Body of pancreas (tissue), 4 donors: ENCODE results near the gene TMEM130. TPM values are rescaled to one million over a fixed set of nuclear protein-coding genes. Genes with fewer than 3 reads are reported as not detected.

Experiments used
- ATAC-seq: fragments of 150-250 bp; one replicate; pipeline ENCODE4 v1.9.1; 2016
- DNase-seq, 4 donors: peaks; one replicate each; pipeline ENCODE4 v3.0.0-alpha.2; 2019
- H3K27ac ChIP-seq, 4 donors: fragments of 200-600 bp; sonication (generic); 1 replicate in 3 of 4; 2 replicates in 1 of 4; pipeline versions ENCODE4 v1.5.1 to v1.6.1; 2016 to 2019; ENCODE audit warnings: mild to moderate bottlenecking in 1 of 4, mixed read lengths in 1 of 4, moderate library complexity in 1 of 4
- H3K27me3 ChIP-seq, 2 donors: fragments of 200-600 bp; sonication (generic); one replicate each; pipeline ENCODE4 v1.6.0; 2016; ENCODE audit warnings: mild to moderate bottlenecking in 1 of 2
- H3K36me3 ChIP-seq, 2 donors: fragments of 200-600 bp; sonication (generic); replicated peaks in 1 of 2; 2 replicates each; pipeline ENCODE4 v1.5.1; 2016; ENCODE audit warnings: low read depth in 2 of 2; ENCODE audit not compliant: insufficient read depth in 1 of 2
- H3K4me1 ChIP-seq: fragments of 200-600 bp; sonication (generic); one replicate; pipeline ENCODE4 v1.6.0; 2016
- H3K4me3 ChIP-seq, 2 donors: fragments of 200-600 bp; sonication (generic); 1 replicate in 1 of 2; 2 replicates in 1 of 2; pipeline ENCODE4 v1.5.1; 2016 to 2019
- H3K9me3 ChIP-seq, 3 donors: fragments of 200-600 bp; sonication (generic); 1 replicate in 2 of 3; 2 replicates in 1 of 3; pipeline ENCODE4 v1.5.1; 2016
- POLR2A ChIP-seq, 3 donors: fragments of 450-650 bp; IDR thresholded peaks; one replicate each; pipeline ENCODE4 v1.6.1; 2016; ENCODE audit warnings: antibody characterized with exemption in 3 of 3, mild to moderate bottlenecking in 2 of 3
- WGBS, 2 donors: methylation state at CpG; one replicate each; pipeline ENCODE4 v1.1.5; 2017; 5-methylcytosine and 5-hydroxymethylcytosine counted together
- intact Hi-C: fragments of 100-400 bp; cut with DNase I; formaldehyde crosslinking; loops from one replicate; pipeline ENCODE4 v1.15.1; 2023
- total RNA-seq, 2 donors: library from RNA; depleted of rRNA; stranded (reverse); fragments of >200 nt; gene quantifications; one replicate each; pipeline ENCODE4 v1.1.0, GENCODE V29; 2016
- TF ChIP-seq, protein P1 (sequence below), 7 experiments: fragments of 450-650 bp in 4 of 7; fragments of 200-600 bp in 3 of 7; sonication (generic) in 3 of 7; IDR thresholded peaks; one replicate each; pipeline ENCODE4 v1.5.1; 2016 to 2019; ENCODE audit warnings: antibody characterized with exemption in 7 of 7

The TMEM130 gene
- total RNA-seq, 2 donors from 2014 or later, result 0.52 to 0.66 TPM

- no peaks in the 10 kb centered on the region for H3K4me1 ChIP-seq
- no peaks in the 10 kb centered on the region for H3K36me3 ChIP-seq
- no peaks in the 10 kb centered on the region for H3K27me3 ChIP-seq
- no peaks in the 10 kb centered on the region for H3K9me3 ChIP-seq
- TF ChIP-seq, protein P1, sequence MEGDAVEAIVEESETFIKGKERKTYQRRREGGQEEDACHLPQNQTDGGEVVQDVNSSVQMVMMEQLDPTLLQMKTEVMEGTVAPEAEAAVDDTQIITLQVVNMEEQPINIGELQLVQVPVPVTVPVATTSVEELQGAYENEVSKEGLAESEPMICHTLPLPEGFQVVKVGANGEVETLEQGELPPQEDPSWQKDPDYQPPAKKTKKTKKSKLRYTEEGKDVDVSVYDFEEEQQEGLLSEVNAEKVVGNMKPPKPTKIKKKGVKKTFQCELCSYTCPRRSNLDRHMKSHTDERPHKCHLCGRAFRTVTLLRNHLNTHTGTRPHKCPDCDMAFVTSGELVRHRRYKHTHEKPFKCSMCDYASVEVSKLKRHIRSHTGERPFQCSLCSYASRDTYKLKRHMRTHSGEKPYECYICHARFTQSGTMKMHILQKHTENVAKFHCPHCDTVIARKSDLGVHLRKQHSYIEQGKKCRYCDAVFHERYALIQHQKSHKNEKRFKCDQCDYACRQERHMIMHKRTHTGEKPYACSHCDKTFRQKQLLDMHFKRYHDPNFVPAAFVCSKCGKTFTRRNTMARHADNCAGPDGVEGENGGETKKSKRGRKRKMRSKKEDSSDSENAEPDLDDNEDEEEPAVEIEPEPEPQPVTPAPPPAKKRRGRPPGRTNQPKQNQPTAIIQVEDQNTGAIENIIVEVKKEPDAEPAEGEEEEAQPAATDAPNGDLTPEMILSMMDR (IDR thresholded peaks at IDR 0.05), result no peak
- TF ChIP-seq POLR2A (IDR thresholded peaks at IDR 0.05), result no peak
- 63 to 67% methylated on average over 8 of the region's 8 CpGs for WGBS, 2 donors
- H3K4me3 ChIP-seq, result no peak overlapping the region
- no peak for DNase-seq
- no peak for ATAC-seq
- no peak overlapping the region for H3K27ac ChIP-seq
- intact Hi-C loops, result no loop called here
Observed at GRCh38 chr7:98834949-98835348, 34.9 kb downstream of the TMEM130 start.

- no peaks in the 10 kb centered on the region for H3K36me3 ChIP-seq
- no peaks in the 10 kb centered on the region for H3K27me3 ChIP-seq
- H3K27ac ChIP-seq, result no peak overlapping the region
- no peaks in the 10 kb centered on the region for H3K4me1 ChIP-seq
- ATAC-seq (no peak), DNase-seq (no peak)
- intact Hi-C loops, result no loop called here
- no peaks in the 10 kb centered on the region for H3K9me3 ChIP-seq
- 73 to 91% methylated on average over 2 of the region's 2 CpGs for WGBS, 2 donors
- no peak overlapping the region for H3K4me3 ChIP-seq
- no peak for TF ChIP-seq POLR2A (IDR thresholded peaks at IDR 0.05)
- TF ChIP-seq, protein P1 (IDR thresholded peaks at IDR 0.05), result no peak
Observed at GRCh38 chr7:98833022-98833421, 36.8 kb downstream of the TMEM130 start.

DNA sequence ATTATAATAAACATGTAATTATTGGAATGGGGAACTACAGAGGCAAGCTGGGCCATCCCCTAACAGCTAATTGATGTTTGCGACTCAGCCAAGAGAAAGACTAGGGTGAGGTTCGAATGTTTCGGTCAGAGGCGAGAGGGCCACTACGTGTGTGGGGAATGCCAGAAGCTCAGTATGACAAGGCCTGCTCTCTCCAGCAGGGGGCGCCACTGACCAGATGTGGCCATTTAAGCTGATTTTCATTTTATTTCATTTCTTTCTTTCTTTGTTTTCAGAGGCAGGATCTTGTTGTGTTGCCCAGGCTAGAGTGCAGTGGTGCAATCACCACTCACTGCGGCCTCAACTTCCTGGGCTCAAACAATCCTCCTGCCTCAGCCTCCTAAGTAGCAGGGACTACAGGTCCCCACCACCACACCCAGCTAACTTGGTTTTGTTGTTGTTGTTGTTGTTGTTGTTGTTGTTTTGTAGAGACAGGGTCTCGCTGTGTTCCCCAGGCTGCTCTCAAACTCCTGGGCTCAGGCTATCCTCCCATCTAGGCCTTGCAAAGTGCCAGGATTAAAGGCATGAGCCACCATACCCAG lies 38.1 kb downstream of the TMEM130 start:
- intact Hi-C loops, result no loop called here
- Histone ChIP-seq H3K36me3 (no peaks in the 10 kb centered on the region), H3K27me3 (no peaks in the 10 kb centered on the region), H3K27ac (no peak overlapping the region), H3K9me3 (no peaks in the 10 kb centered on the region), H3K4me1 (peaks cover 3% of the 10 kb centered on the region), H3K4me3 (no peak overlapping the region)
- peak in 3 of 4 donors; percentile 6 to 21 (median 12) for DNase-seq
- 75 to 80% methylated on average over 8 of the region's 8 CpGs for WGBS, 2 donors
- TF ChIP-seq, protein P1 (IDR thresholded peaks at IDR 0.05), result peak in 6 of 7 experiments; percentile 11 to 32 (median 25)
- no peak for TF ChIP-seq POLR2A (IDR thresholded peaks at IDR 0.05)
- ATAC-seq, result no peak

- H3K27ac ChIP-seq, result no peak overlapping the region
- WGBS, 2 donors, result 33 to 35% methylated on average over 2 of the region's 2 CpGs
Observed at GRCh38 chr7:98830972-98831548, 38.8 kb downstream of the TMEM130 start.

GRCh38 chr7:98828368-98828767 lies 41.4 kb downstream of the TMEM130 start:
- Histone ChIP-seq H3K4me1 (peaks cover 5% of the 10 kb centered on the region), H3K27ac (no peak overlapping the region), H3K9me3 (no peaks in the 10 kb centered on the region), H3K27me3 (no peaks in the 10 kb centered on the region), H3K36me3 (no peaks in the 10 kb centered on the region), H3K4me3 (no peak overlapping the region)
- ATAC-seq (no peak), DNase-seq (no peak)
- 91 to 93% methylated on average over 8 of the region's 8 CpGs for WGBS, 2 donors
- intact Hi-C loops, result no loop called here
- TF ChIP-seq, protein P1 (IDR thresholded peaks at IDR 0.05), result no peak
- no peak for TF ChIP-seq POLR2A (IDR thresholded peaks at IDR 0.05)

More at GRCh38 chr7:98830972-98831548, 38.8 kb downstream of the TMEM130 start:
- peaks cover 5% of the 10 kb centered on the region for H3K4me1 ChIP-seq
- H3K36me3 ChIP-seq, result no peaks in the 10 kb centered on the region
- ATAC-seq, result no peak
- H3K9me3 ChIP-seq, result no peaks in the 10 kb centered on the region
- intact Hi-C loops, result no loop called here
- DNase-seq, result no peak
- no peak for TF ChIP-seq POLR2A (IDR thresholded peaks at IDR 0.05)
- no peaks in the 10 kb centered on the region for H3K27me3 ChIP-seq
- H3K4me3 ChIP-seq, result no peak overlapping the region
